GM12878 (cell line): ENCODE data around the gene ELOF1. TPM values are rescaled to one million over a fixed set of nuclear protein-coding genes. Genes with fewer than 3 reads are reported as not detected.

ENCODE experiments used
- CBX5 ChIP-seq: sonication (generic); IDR thresholded peaks from 2 replicates; pipeline ENCODE4 v1.6.1; 2016; ENCODE audit warnings: low read depth, moderate library complexity, mild to moderate bottlenecking, inconsistent platforms
- CEBPB ChIP-seq, 2 experiments: fragments of 150-350 bp in 1 of 2; IDR thresholded peaks; 2 replicates each; pipeline ENCODE4 v1.6.1; 2012 to 2014; ENCODE audit warnings: low read depth in 2 of 2, low read length in 2 of 2, borderline replicate concordance in 1 of 2, inconsistent platforms in 1 of 2
- FOXM1 ChIP-seq: IDR thresholded peaks from 2 replicates; pipeline ENCODE4 v1.6.1; 2012; ENCODE audit warnings: low read depth, mild to moderate bottlenecking, inconsistent platforms, low read length, moderate library complexity
- GABPA ChIP-seq: IDR thresholded peaks from 2 replicates; pipeline ENCODE4 v1.6.1; 2014; ENCODE audit warnings: antibody characterized with exemption, low read depth, mild to moderate bottlenecking, inconsistent platforms
- HCFC1 ChIP-seq: fragments of 150-350 bp; IDR thresholded peaks from 2 replicates; pipeline ENCODE4 v1.6.1; 2014; ENCODE audit warnings: low read length
- IKZF1 ChIP-seq: fragments of 450-650 bp; conservative IDR thresholded peaks from 2 replicates; pipeline ENCODE4 v1.6.1; 2017; ENCODE audit warnings: antibody characterized with exemption, mild to moderate bottlenecking
- IKZF2 ChIP-seq, 2 experiments: fragments of 450-650 bp; IDR thresholded peaks; 2 replicates each; pipeline ENCODE4 v1.6.1; 2017; ENCODE audit warnings: mild to moderate bottlenecking in 2 of 2, moderate library complexity in 2 of 2
- IRF4 ChIP-seq: IDR thresholded peaks from 2 replicates; pipeline ENCODE4 v1.6.1; 2011; ENCODE audit warnings: low read depth, low read length
- KAT2A ChIP-seq: conservative IDR thresholded peaks from 2 replicates; pipeline ENCODE4 v1.6.1; 2011; ENCODE audit warnings: low read depth, low read length; ENCODE audit not compliant: control insufficient read depth
- KLF5 ChIP-seq: fragments of 450-650 bp; IDR thresholded peaks from 2 replicates; pipeline ENCODE4 v1.6.1; 2014; ENCODE audit warnings: mild to moderate bottlenecking; ENCODE audit not compliant: partially characterized antibody
- MEF2A ChIP-seq: IDR thresholded peaks from 2 replicates; pipeline ENCODE4 v1.6.1; 2011; ENCODE audit warnings: low read depth, mild to moderate bottlenecking, low read length, moderate library complexity; ENCODE audit not compliant: insufficient read depth
- MTA3 ChIP-seq: IDR thresholded peaks from 2 replicates; pipeline ENCODE4 v1.6.1; 2012; ENCODE audit warnings: low read length, inconsistent platforms, borderline replicate concordance
- NFYB ChIP-seq: IDR thresholded peaks from 2 replicates; pipeline ENCODE4 v1.6.1; 2011; ENCODE audit warnings: low read depth, mild to moderate bottlenecking, low read length, improper control_type of control experiment, moderate library complexity; ENCODE audit not compliant: insufficient read depth
- RAD51 ChIP-seq: fragments of 450-650 bp; IDR thresholded peaks from 2 replicates; pipeline ENCODE4 v1.6.1; 2016; ENCODE audit warnings: moderate library complexity, mild to moderate bottlenecking, inconsistent platforms
- RB1 ChIP-seq: fragments of 450-650 bp; formaldehyde crosslinking; IDR thresholded peaks from 2 replicates; pipeline ENCODE4 v1.6.1; 2017; ENCODE audit warnings: mild to moderate bottlenecking, borderline replicate concordance
- RBBP5 ChIP-seq: fragments of 200-600 bp; sonication (generic); conservative IDR thresholded peaks from 2 replicates; pipeline ENCODE4 v1.6.1; 2016
- RCOR1 ChIP-seq: conservative IDR thresholded peaks from 2 replicates; pipeline ENCODE4 v1.6.1; 2012; ENCODE audit warnings: low read depth, low read length, improper control_type of control experiment
- SIX5 ChIP-seq: IDR thresholded peaks from 2 replicates; pipeline ENCODE4 v1.6.1; 2011; ENCODE audit warnings: mild to moderate bottlenecking, low read depth, low read length, moderate library complexity; ENCODE audit not compliant: severe bottlenecking
- SMAD1 ChIP-seq: fragments of 450-650 bp; IDR thresholded peaks from 2 replicates; pipeline ENCODE4 v1.6.1; 2018; ENCODE audit warnings: mild to moderate bottlenecking, low read depth; ENCODE audit not compliant: partially characterized antibody
- SREBF2 ChIP-seq: IDR thresholded peaks from 2 replicates; pipeline ENCODE4 v1.6.1; 2012; ENCODE audit warnings: mild to moderate bottlenecking, low read length
- TARDBP ChIP-seq: IDR thresholded peaks from 2 replicates; pipeline ENCODE4 v1.6.1; 2016; ENCODE audit warnings: borderline replicate concordance
- TCF3 ChIP-seq: IDR thresholded peaks from 2 replicates; pipeline ENCODE4 v1.6.1; 2012; ENCODE audit warnings: low read depth, mild to moderate bottlenecking, low read length, borderline replicate concordance; ENCODE audit not compliant: insufficient read depth
- ZZZ3 ChIP-seq: IDR thresholded peaks from 2 replicates; pipeline ENCODE4 v1.6.1; 2011; ENCODE audit warnings: low read depth; ENCODE audit not compliant: control insufficient read depth, insufficient read length
- polyA plus RNA-seq, 11 experiments: library from polyadenylated mRNA; depleted of rRNA in 4 of 11; unstranded in 6 of 11; stranded (reverse) in 5 of 11; fragments of >200 nt; fragmentation: Nextera tagmentation in 4 of 11; fragmentation: Illumina TruSeq in 1 of 11; extraction: Ambion mirVana in 4 of 11; extraction: Trizol in 1 of 11; gene quantifications; 1 replicate in 1 of 11; 2 replicates in 10 of 11; pipeline versions ENCODE4 v1.2.1 to v1.2.3, GENCODE V29; 2011 to 2016; ENCODE audit warnings: inconsistent platforms in 2 of 11, missing spikeins in 2 of 11, low read depth in 1 of 11
- total RNA-seq, 4 experiments: library from RNA; depleted of rRNA in 3 of 4; stranded (reverse); fragments of >200 nt in 3 of 4; fragmentation: Illumina TruSeq in 1 of 4; extraction: Trizol in 1 of 4; gene quantifications; 2 replicates each; pipeline versions ENCODE4 v1.2.1 to v1.2.3, GENCODE V29; 2013 to 2021
- TF ChIP-seq, protein P1 (sequence below): IDR thresholded peaks from 2 replicates; pipeline ENCODE4 v1.6.1; 2012; ENCODE audit warnings: low read depth, low read length, improper control_type of control experiment
- TF ChIP-seq, protein P2 (sequence below): fragments of 450-650 bp; IDR thresholded peaks from 2 replicates; pipeline ENCODE4 v1.6.1; 2016; ENCODE audit warnings: mild to moderate bottlenecking
- TF ChIP-seq, protein P3 (sequence below): fragments of 450-650 bp; IDR thresholded peaks from 2 replicates; pipeline ENCODE4 v1.6.1; 2017; ENCODE audit warnings: mild to moderate bottlenecking
- TF ChIP-seq, protein P4 (sequence below): IDR thresholded peaks from 2 replicates; pipeline ENCODE4 v1.6.1; 2011; ENCODE audit warnings: mild to moderate bottlenecking, low read depth, low read length, moderate library complexity; ENCODE audit not compliant: insufficient replicate concordance

ELOF1 gene
- total and polyA plus RNA-seq, 10 of the 15 experiments (the other 5 are each of a cell fraction or from before 2014, with no cell fraction given), result 11.7 to 124 (median 92.9) TPM

DNA sequence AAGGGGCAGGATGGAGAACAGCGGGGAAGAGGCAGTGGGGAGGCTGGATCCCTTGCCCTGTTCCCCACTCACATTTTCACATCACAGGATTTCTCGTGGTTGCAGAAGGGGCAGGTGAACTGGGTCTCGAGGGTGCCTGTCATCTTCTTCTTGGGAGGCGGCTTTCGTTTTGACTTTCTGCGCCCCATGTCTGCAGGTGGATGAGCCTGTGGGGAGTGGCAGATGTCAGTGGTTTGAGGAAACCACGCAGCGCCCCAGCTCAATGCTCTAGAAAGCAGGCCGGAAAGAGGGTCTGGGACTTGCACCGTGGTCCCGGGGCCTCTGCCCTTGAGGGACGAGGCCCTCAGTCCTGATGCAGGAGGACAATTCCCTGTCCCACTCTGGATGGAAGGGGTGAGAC lies 4.9 kb downstream of the ELOF1 start (continued):
- peak; percentile 86 for TF ChIP-seq IRF4
- TF ChIP-seq RAD51, result no peak
- TF ChIP-seq MTA3, result no peak
- no peak for TF ChIP-seq ZZZ3
- TF ChIP-seq IKZF2 (IDR thresholded peaks at IDR 0.05), result peak; percentile 74 to 78; a peak in 3 of 4 replicates
- TF ChIP-seq TCF3, result peak; percentile 94
- TF ChIP-seq RBBP5, result no peak
- no peak for TF ChIP-seq CBX5
- TF ChIP-seq NFYB, result no peak
- TF ChIP-seq RB1, result no peak
- TF ChIP-seq KAT2A, result no peak
- TF ChIP-seq, protein P1, sequence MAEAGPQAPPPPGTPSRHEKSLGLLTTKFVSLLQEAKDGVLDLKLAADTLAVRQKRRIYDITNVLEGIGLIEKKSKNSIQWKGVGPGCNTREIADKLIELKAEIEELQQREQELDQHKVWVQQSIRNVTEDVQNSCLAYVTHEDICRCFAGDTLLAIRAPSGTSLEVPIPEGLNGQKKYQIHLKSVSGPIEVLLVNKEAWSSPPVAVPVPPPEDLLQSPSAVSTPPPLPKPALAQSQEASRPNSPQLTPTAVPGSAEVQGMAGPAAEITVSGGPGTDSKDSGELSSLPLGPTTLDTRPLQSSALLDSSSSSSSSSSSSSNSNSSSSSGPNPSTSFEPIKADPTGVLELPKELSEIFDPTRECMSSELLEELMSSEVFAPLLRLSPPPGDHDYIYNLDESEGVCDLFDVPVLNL, result no peak
- no peak for TF ChIP-seq RCOR1
- TF ChIP-seq, protein P2, sequence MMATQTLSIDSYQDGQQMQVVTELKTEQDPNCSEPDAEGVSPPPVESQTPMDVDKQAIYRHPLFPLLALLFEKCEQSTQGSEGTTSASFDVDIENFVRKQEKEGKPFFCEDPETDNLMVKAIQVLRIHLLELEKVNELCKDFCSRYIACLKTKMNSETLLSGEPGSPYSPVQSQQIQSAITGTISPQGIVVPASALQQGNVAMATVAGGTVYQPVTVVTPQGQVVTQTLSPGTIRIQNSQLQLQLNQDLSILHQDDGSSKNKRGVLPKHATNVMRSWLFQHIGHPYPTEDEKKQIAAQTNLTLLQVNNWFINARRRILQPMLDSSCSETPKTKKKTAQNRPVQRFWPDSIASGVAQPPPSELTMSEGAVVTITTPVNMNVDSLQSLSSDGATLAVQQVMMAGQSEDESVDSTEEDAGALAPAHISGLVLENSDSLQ, result peak; percentile 78
- no peak for TF ChIP-seq SIX5
- TF ChIP-seq, protein P3, sequence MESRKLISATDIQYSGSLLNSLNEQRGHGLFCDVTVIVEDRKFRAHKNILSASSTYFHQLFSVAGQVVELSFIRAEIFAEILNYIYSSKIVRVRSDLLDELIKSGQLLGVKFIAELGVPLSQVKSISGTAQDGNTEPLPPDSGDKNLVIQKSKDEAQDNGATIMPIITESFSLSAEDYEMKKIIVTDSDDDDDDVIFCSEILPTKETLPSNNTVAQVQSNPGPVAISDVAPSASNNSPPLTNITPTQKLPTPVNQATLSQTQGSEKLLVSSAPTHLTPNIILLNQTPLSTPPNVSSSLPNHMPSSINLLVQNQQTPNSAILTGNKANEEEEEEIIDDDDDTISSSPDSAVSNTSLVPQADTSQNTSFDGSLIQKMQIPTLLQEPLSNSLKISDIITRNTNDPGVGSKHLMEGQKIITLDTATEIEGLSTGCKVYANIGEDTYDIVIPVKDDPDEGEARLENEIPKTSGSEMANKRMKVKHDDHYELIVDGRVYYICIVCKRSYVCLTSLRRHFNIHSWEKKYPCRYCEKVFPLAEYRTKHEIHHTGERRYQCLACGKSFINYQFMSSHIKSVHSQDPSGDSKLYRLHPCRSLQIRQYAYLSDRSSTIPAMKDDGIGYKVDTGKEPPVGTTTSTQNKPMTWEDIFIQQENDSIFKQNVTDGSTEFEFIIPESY, result no peak
- TF ChIP-seq CEBPB (IDR thresholded peaks at IDR 0.05; ENCODE audit: borderline replicate concordance in 1 of 2, low read depth in 2 of 2, low read length in 2 of 2), result no peak
- peak; percentile 51; the same call in 1 of the 2 replicates for TF ChIP-seq FOXM1
- 0 out of 2 replicates have a peak, but pooled peaks have one; percentile 33 for TF ChIP-seq GABPA
- TF ChIP-seq KLF5, result no peak
- TF ChIP-seq SREBF2, result no peak
- no peak for TF ChIP-seq SMAD1
- no peak for TF ChIP-seq HCFC1
- no peak for TF ChIP-seq MEF2A
- peak; percentile 86 for TF ChIP-seq IKZF1
- 0 out of 2 replicates have a peak, but pooled peaks have one; percentile 29 for TF ChIP-seq TARDBP
- TF ChIP-seq, protein P4, sequence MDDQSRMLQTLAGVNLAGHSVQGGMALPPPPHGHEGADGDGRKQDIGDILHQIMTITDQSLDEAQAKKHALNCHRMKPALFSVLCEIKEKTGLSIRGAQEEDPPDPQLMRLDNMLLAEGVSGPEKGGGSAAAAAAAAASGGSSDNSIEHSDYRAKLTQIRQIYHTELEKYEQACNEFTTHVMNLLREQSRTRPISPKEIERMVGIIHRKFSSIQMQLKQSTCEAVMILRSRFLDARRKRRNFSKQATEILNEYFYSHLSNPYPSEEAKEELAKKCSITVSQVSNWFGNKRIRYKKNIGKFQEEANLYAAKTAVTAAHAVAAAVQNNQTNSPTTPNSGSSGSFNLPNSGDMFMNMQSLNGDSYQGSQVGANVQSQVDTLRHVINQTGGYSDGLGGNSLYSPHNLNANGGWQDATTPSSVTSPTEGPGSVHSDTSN, result peak; percentile 51
